Hepatocyte (in vitro differentiated cells): ENCODE results near the gene B4GALT3. TPM values are rescaled to one million over a fixed set of nuclear protein-coding genes. Genes with fewer than 3 reads are reported as not detected.

Source experiments
- DNase-seq: peaks from one replicate; pipeline ENCODE4 v3.0.0-alpha.2; 2016; ENCODE audit warnings: low spot score
- H2AFZ ChIP-seq: fragments of 200-600 bp; sonication (generic); 2 replicates; pipeline ENCODE4 v1.6.0; 2016; ENCODE audit warnings: antibody characterized with exemption, mild to moderate bottlenecking
- H3K27ac ChIP-seq: fragments of 200-600 bp; sonication (generic); 2 replicates; pipeline ENCODE4 v1.5.1; 2016; ENCODE audit warnings: mild to moderate bottlenecking
- H3K27me3 ChIP-seq: fragments of 200-600 bp; sonication (generic); 2 replicates; pipeline ENCODE4 v1.6.1; 2016
- H3K36me3 ChIP-seq: fragments of 200-600 bp; sonication (generic); replicated peaks from 2 replicates; pipeline ENCODE4 v1.5.1; 2016; ENCODE audit warnings: low read depth; ENCODE audit not compliant: insufficient read depth
- H3K4me1 ChIP-seq: fragments of 200-600 bp; sonication (generic); 2 replicates; pipeline ENCODE4 v1.5.1; 2016; ENCODE audit warnings: mild to moderate bottlenecking, moderate library complexity; ENCODE audit not compliant: insufficient read depth
- H3K4me2 ChIP-seq: fragments of 200-600 bp; sonication (generic); 2 replicates; pipeline ENCODE4 v1.6.0; 2016
- H3K4me3 ChIP-seq: fragments of 200-600 bp; sonication (generic); 2 replicates; pipeline ENCODE4 v1.5.1; 2016; ENCODE audit warnings: mild to moderate bottlenecking
- H3K79me2 ChIP-seq: fragments of 200-600 bp; sonication (generic); 2 replicates; pipeline ENCODE4 v1.6.0; 2017; ENCODE audit warnings: mild to moderate bottlenecking
- H3K9me2 ChIP-seq: fragments of 200-600 bp; sonication (generic); replicated peaks from 2 replicates; pipeline ENCODE4 v1.6.0; 2017; ENCODE audit warnings: mild to moderate bottlenecking; ENCODE audit not compliant: insufficient read depth
- H3K9me3 ChIP-seq: fragments of 200-600 bp; sonication (generic); 2 replicates; pipeline ENCODE4 v1.5.1; 2016; ENCODE audit warnings: low read depth, mild to moderate bottlenecking
- H4K20me1 ChIP-seq: fragments of 200-600 bp; sonication (generic); 2 replicates; pipeline ENCODE4 v1.6.0; 2016; ENCODE audit warnings: mild to moderate bottlenecking; ENCODE audit not compliant: insufficient read depth, poor library complexity, severe bottlenecking
- CTCF ChIP-seq: fragments of 200-600 bp; sonication (generic); IDR thresholded peaks from 2 replicates; pipeline ENCODE4 v1.5.1; 2016; ENCODE audit warnings: antibody characterized with exemption, mild to moderate bottlenecking; ENCODE audit not compliant: poor library complexity
- EZH2 ChIP-seq: fragments of 200-600 bp; sonication (generic); IDR thresholded peaks from 2 replicates; pipeline ENCODE4 v1.6.1; 2016; ENCODE audit warnings: antibody characterized with exemption, mild to moderate bottlenecking, borderline replicate concordance
- EZH2phosphoT487 ChIP-seq: fragments of 200-600 bp; sonication (generic); IDR thresholded peaks from one replicate; pipeline ENCODE4 v1.6.1; 2018; ENCODE audit warnings: antibody characterized with exemption, mild to moderate bottlenecking, low read depth, moderate library complexity; ENCODE audit not compliant: unreplicated experiment, severe bottlenecking
- WGBS: methylation state at CpG from one replicate; pipeline ENCODE4 v1.1.6; 2016; ENCODE audit warnings: low lambda C conversion rate; ENCODE audit errors: missing lambda C conversion rate; 5-methylcytosine and 5-hydroxymethylcytosine counted together
- polyA plus RNA-seq: library from polyadenylated mRNA; unstranded; fragments of >200 nt; fragmentation: Nextera tagmentation; extraction: Ambion mirVana; gene quantifications from 2 replicates; pipeline ENCODE4 v1.2.1, GENCODE V29; 2016
- total RNA-seq: library from RNA; depleted of rRNA; stranded (reverse); fragments of >200 nt; gene quantifications from 2 replicates; pipeline ENCODE4 v1.2.3, GENCODE V29; 2014

The B4GALT3 gene
- total and polyA plus RNA-seq, 2 experiments from 2014 or later: 32.2 to 56.9 TPM

GRCh38 chr1:161199506-161200139 is 22.3 kb upstream of the B4GALT3 start:
- H3K27ac ChIP-seq: peak overlapping the region; percentile 96
- H3K9me3 ChIP-seq: no peaks in the 10 kb centered on the region
- peaks cover 42% of the 10 kb centered on the region for H3K4me1 ChIP-seq
- H3K79me2 ChIP-seq: peaks cover 22% of the 10 kb centered on the region
- H3K36me3 ChIP-seq: no peaks in the 10 kb centered on the region
- no peak for TF ChIP-seq EZH2phosphoT487
- no peak for TF ChIP-seq EZH2
- TF ChIP-seq CTCF: no peak
- H3K27me3 ChIP-seq: no peaks in the 10 kb centered on the region
- H4K20me1 ChIP-seq: no peaks in the 10 kb centered on the region
- H2AFZ ChIP-seq: no peak overlapping the region
- H3K4me2 ChIP-seq: peak overlapping the region; percentile 41
- no peaks in the 10 kb centered on the region for H3K9me2 ChIP-seq
- 73% methylated on average over 4 of the region's 5 CpGs for WGBS
- H3K4me3 ChIP-seq: no peak overlapping the region
- DNase-seq: no peak

GRCh38 chr1:161198897-161199431 is 21.7 kb upstream of the B4GALT3 start, which contains the start of gene ADAMTS4:
Gene ADAMTS4, minus strand, starts transcription at chr1:161199054. Its CDS starts 427 bp downstream, at chr1:161198627.
- 67% methylated on average over 11 of the region's 11 CpGs for WGBS
- peaks cover 42% of the 10 kb centered on the region for H3K4me1 ChIP-seq
- H3K27me3 ChIP-seq: no peaks in the 10 kb centered on the region
- peak; percentile 65 for DNase-seq
- H3K36me3 ChIP-seq: no peaks in the 10 kb centered on the region
- TF ChIP-seq EZH2phosphoT487 (no peak), CTCF (no peak), EZH2 (no peak)
- no peak within 1 kb of the TSS for H2AFZ ChIP-seq
- no peaks in the 10 kb centered on the region for H4K20me1 ChIP-seq
- H3K79me2 ChIP-seq: peaks cover 15% of the 10 kb centered on the region
- H3K9me2 ChIP-seq: no peaks in the 10 kb centered on the region
- H3K27ac ChIP-seq: peak within 1 kb of the TSS; percentile 96
- peak within 1 kb of the TSS; percentile 76 for H3K4me2 ChIP-seq
- no peak within 1 kb of the TSS for H3K4me3 ChIP-seq
- no peaks in the 10 kb centered on the region for H3K9me3 ChIP-seq

- peak overlapping the region; percentile 76 for H3K4me2 ChIP-seq
- H3K4me1 ChIP-seq: peaks cover 39% of the 10 kb centered on the region
- H2AFZ ChIP-seq: no peak overlapping the region
- no peaks in the 10 kb centered on the region for H3K36me3 ChIP-seq
- no peaks in the 10 kb centered on the region for H3K9me3 ChIP-seq
- no peak overlapping the region for H3K4me3 ChIP-seq
- peak overlapping the region; percentile 96 for H3K27ac ChIP-seq
- no peaks in the 10 kb centered on the region for H3K27me3 ChIP-seq
- H3K9me2 ChIP-seq: no peaks in the 10 kb centered on the region
- DNase-seq: peak; percentile 68
- 27% methylated on average over 19 of the region's 20 CpGs for WGBS
- no peaks in the 10 kb centered on the region for H4K20me1 ChIP-seq
- peaks cover 9% of the 10 kb centered on the region for H3K79me2 ChIP-seq
- no peak for TF ChIP-seq EZH2phosphoT487
- peak; percentile 25 for TF ChIP-seq CTCF
Observed at GRCh38 chr1:161198194-161198896, 21.0 kb upstream of the B4GALT3 start.
